Kidney epithelial cell (primary cell): ENCODE measurements around the gene OR6B2. TPM values are rescaled to one million over a fixed set of nuclear protein-coding genes. Genes with fewer than 3 reads are reported as not detected.

Experiments used
- DNase-seq: peaks from one replicate; pipeline ENCODE4 v3.0.0-alpha.2; 2010; ENCODE audit warnings: low read depth
- H3K27me3 ChIP-seq: 2 replicates; pipeline ENCODE4 v1.6.0; 2011; ENCODE audit warnings: low read length; ENCODE audit not compliant: control insufficient read depth, insufficient read depth
- H3K36me3 ChIP-seq: 2 replicates; pipeline ENCODE4 v1.5.1; 2011; ENCODE audit warnings: low read length; ENCODE audit not compliant: control insufficient read depth, insufficient read depth
- H3K4me3 ChIP-seq: 2 replicates; pipeline ENCODE4 v1.5.1; 2011; ENCODE audit warnings: low read depth, mild to moderate bottlenecking, control low read depth, low read length
- total RNA-seq: library from RNA; depleted of rRNA; stranded (reverse); fragments of >200 nt; gene quantifications from 2 replicates; pipeline ENCODE4 v1.2.3, GENCODE V29; 2015
- TF ChIP-seq, protein P1 (sequence below): IDR thresholded peaks from 2 replicates; pipeline ENCODE4 v1.5.1; 2011; ENCODE audit warnings: mild to moderate bottlenecking, moderate library complexity, low read length, control low read depth, inconsistent platforms; ENCODE audit not compliant: insufficient read depth, poor library complexity, severe bottlenecking

OR6B2 gene
- total RNA-seq, result not detected in 2 replicates

DNA sequence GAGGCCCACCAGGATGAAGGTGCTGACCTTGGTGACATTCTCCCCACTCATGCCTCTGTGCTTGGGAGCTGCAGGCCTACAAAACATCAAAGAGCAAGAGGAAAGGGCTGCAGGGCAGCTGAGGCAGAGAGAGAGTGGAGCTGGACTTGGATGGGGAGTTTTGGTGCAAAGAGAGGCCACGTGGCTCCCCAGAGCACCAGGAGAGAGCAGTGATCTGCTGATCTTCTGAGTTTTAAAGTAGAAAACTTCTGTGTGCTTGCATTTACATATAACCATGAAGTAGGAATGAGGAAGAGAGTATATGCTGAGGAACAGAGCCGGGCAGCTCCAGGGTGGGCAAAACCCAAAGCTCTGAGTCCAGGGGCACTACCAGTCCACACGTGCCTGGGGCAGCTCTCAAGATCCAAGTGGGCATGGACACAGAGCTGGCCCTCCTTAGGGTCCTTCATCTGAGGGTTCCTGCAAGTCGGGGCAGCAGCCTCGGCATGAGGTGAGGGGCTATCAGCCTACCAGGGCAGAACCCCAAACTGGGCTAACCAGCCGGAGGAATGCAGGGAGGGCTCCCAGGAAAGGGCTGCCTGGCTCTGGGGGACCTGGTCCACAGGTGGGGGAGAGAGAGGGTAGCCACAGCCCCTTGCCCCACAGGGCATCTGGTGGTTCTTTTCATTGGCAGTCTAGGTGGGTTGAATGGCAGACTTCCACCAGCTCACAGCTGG, at the start of gene OR6B2:
OR6B2 (minus strand) TSS at position 51 of the 716 bp plus-strand sequence; CDS start at position 51, 0 bp downstream.
- no peak for DNase-seq
- Histone ChIP-seq H3K4me3 (no peak within 1 kb of the TSS), H3K36me3 (no peaks in the 10 kb centered on the region), H3K27me3 (peaks cover 10% of the 10 kb centered on the region)
- TF ChIP-seq, protein P1, sequence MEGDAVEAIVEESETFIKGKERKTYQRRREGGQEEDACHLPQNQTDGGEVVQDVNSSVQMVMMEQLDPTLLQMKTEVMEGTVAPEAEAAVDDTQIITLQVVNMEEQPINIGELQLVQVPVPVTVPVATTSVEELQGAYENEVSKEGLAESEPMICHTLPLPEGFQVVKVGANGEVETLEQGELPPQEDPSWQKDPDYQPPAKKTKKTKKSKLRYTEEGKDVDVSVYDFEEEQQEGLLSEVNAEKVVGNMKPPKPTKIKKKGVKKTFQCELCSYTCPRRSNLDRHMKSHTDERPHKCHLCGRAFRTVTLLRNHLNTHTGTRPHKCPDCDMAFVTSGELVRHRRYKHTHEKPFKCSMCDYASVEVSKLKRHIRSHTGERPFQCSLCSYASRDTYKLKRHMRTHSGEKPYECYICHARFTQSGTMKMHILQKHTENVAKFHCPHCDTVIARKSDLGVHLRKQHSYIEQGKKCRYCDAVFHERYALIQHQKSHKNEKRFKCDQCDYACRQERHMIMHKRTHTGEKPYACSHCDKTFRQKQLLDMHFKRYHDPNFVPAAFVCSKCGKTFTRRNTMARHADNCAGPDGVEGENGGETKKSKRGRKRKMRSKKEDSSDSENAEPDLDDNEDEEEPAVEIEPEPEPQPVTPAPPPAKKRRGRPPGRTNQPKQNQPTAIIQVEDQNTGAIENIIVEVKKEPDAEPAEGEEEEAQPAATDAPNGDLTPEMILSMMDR, result no peak

DNA sequence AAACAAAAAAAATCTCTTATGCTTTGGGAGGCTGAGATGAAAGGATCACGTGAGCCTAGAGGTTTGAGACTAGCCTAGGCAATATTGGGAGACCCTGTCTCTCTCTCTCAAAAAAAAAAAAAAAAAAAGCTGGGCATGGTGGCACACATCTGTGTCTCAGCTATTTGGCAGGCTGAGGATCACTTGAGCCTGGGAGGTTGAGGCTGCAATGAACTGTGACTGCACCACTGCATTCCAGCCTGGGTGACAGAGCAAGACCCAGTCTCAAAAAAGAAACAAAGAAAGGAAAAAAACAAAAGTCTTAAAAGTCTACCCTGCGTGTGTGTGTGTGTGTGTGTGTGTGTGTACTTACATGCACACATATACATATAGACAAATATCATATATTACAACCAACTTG, 48.4 kb upstream of the OR6B2 start:
- no peaks in the 10 kb centered on the region for H3K27me3 ChIP-seq
- TF ChIP-seq, protein P1, result no peak
- no peaks in the 10 kb centered on the region for H3K36me3 ChIP-seq
- no peak overlapping the region for H3K4me3 ChIP-seq
- no peak for DNase-seq

DNA sequence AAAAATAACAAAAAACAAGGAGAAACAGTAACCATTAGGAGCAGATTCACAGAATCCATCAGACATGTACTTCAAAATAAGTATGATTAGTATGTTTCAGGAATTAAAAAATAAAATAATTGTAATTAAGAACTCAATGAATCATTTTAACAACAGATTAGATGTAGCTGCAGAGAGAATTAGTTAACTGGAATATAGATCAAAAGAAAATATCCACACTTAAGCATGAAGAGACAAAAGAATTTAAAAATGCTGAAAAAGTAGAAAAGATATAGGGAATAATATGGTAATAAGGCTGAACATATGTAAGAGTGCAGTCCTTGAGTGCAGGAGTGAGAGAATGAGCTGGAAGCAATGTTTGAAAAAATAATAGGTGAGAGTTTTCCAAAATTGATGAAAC, 47.2 kb upstream of the OR6B2 start:
- Histone ChIP-seq H3K4me3 (no peak overlapping the region), H3K27me3 (no peaks in the 10 kb centered on the region), H3K36me3 (no peaks in the 10 kb centered on the region)
- TF ChIP-seq, protein P1, result no peak
- DNase-seq, result no peak

DNA sequence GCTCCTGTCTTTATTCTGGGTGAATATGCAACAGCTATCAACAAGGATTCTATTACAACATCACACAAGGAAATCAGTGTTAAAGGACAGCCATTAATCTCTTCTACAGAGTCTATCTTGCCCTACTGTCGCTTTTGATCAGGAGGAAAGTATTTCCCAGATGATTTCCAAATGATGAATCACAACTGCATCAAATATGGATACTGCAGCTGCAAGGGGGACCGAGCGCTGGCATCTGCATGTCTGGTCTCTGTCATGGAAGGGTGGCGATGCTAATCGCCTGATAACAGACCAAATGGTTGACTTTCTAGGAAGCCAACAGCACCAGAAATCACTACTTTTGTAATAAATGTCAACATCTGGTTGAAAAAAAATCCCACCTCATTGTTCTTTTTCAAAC, 44.3 kb upstream of the OR6B2 start:
- H3K27me3 ChIP-seq, result no peaks in the 10 kb centered on the region
- TF ChIP-seq, protein P1, result no peak
- no peaks in the 10 kb centered on the region for H3K36me3 ChIP-seq

DNA sequence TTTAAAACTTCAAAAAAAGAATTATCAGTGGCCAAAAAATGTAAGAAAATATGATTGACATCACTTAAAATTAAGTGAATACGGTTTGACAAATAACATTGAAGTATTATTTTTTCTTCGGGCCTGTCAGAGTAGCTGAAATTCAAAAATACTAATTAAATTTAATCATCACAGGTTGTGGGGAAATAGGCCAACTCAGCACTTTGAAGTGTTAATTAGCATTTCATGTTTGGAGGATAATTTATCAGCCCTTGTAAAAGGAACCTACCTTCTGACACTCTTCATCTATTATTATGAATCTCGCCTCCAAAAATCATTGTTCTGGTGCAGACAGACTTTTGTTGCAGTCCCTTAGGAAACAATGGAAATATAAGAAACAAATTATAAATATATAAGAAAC, 40.7 kb upstream of the OR6B2 start:
- Histone ChIP-seq H3K27me3 (no peaks in the 10 kb centered on the region), H3K36me3 (no peaks in the 10 kb centered on the region)

More for the DNA sequence above, 44.3 kb upstream of the OR6B2 start:
- DNase-seq, result no peak
- no peak overlapping the region for H3K4me3 ChIP-seq

More for the DNA sequence above, 40.7 kb upstream of the OR6B2 start:
- H3K4me3 ChIP-seq, result no peak overlapping the region
- DNase-seq, result no peak
- TF ChIP-seq, protein P1, result no peak
